Measurements from ENCODE around the gene DAP3.

The DAP3 gene

GRCh38 chr1:155688324-155689080, 389 bp upstream of the DAP3 start, which contains the start of gene YY1AP1 (continued):
- TF ChIP-seq KLF1 (tag by site-specific recombination; IDR thresholded peaks at IDR 0.05): peak; percentile 57; the same call in 1 of the 2 replicates
- TF ChIP-seq ZNF175 (tag by site-specific recombination; IDR thresholded peaks at IDR 0.05): no peak
- TF ChIP-seq ZNF266 (tag by site-specific recombination; IDR thresholded peaks at IDR 0.05; ENCODE audit: low read depth): no peak
- peak; percentile 49 for TF ChIP-seq MZF1 (tag by site-specific recombination; IDR thresholded peaks at IDR 0.05; ENCODE audit: borderline replicate concordance)
- peak; percentile 21; the same call in 1 of the 2 replicates for TF ChIP-seq ZFP3 (tag by site-specific recombination; IDR thresholded peaks at IDR 0.05; ENCODE audit: low read depth)
- no peak for TF ChIP-seq ZNF830 (tag by site-specific recombination; IDR thresholded peaks at IDR 0.05; ENCODE audit: low read depth)
- TF ChIP-seq REPIN1 (tag by site-specific recombination; IDR thresholded peaks at IDR 0.05; ENCODE audit: low read depth): 0 out of 2 replicates have a peak, but pooled peaks have one; percentile 43
- TF ChIP-seq ZNF488 (tag by site-specific recombination; IDR thresholded peaks at IDR 0.05): no peak
- TF ChIP-seq INSM2 (tag by site-specific recombination; IDR thresholded peaks at IDR 0.05): 0 out of 2 replicates have a peak, but pooled peaks have one; percentile 18
- no peak for TF ChIP-seq ZNF248 (tag by site-specific recombination; IDR thresholded peaks at IDR 0.05)
- no peak for TF ChIP-seq ZNF23 (tag by site-specific recombination; IDR thresholded peaks at IDR 0.05; ENCODE audit: borderline replicate concordance)
- TF ChIP-seq ZNF785 (tag by site-specific recombination; IDR thresholded peaks at IDR 0.05): peak; percentile 63
- TF ChIP-seq ZNF791 (tag by site-specific recombination; IDR thresholded peaks at IDR 0.05): no peak
- TF ChIP-seq ZNF366 (tag by site-specific recombination; conservative IDR thresholded peaks at IDR 0.05): 0 out of 2 replicates have a peak, but pooled peaks have one; percentile 21
- TF ChIP-seq PRDM4 (tag by site-specific recombination; IDR thresholded peaks at IDR 0.05): 0 out of 2 replicates have a peak, but pooled peaks have one; percentile 56
- peak; percentile 70; the same call in 1 of the 2 replicates for TF ChIP-seq ZSCAN30 (tag by site-specific recombination; IDR thresholded peaks at IDR 0.05)
- TF ChIP-seq ZNF473 (tag by site-specific recombination; IDR thresholded peaks at IDR 0.05): no peak
- peak; percentile 72; the same call in 1 of the 2 replicates for TF ChIP-seq ZNF692 (tag by site-specific recombination; IDR thresholded peaks at IDR 0.05)
- TF ChIP-seq ZNF133 (tag by site-specific recombination; IDR thresholded peaks at IDR 0.05): no peak
- TF ChIP-seq ZNF280C (tag by site-specific recombination; IDR thresholded peaks at IDR 0.05): no peak
- TF ChIP-seq ZNF138 (tag by site-specific recombination; IDR thresholded peaks at IDR 0.05; ENCODE audit: borderline replicate concordance): no peak
- TF ChIP-seq YY2 (tag by site-specific recombination; IDR thresholded peaks at IDR 0.05): peak; percentile 79
- peak; percentile 77; the same call in 1 of the 2 replicates for TF ChIP-seq ZNF561 (tag by site-specific recombination; IDR thresholded peaks at IDR 0.05; ENCODE audit: borderline replicate concordance)
- TF ChIP-seq ZNF302 (tag by site-specific recombination; IDR thresholded peaks at IDR 0.05; ENCODE audit: low read depth): no peak
- TF ChIP-seq ZNF157 (tag by site-specific recombination; IDR thresholded peaks at IDR 0.05): no peak
- TF ChIP-seq ZNF335 (tag by site-specific recombination; conservative IDR thresholded peaks at IDR 0.05): peak; percentile 85
- TF ChIP-seq ZNF514 (tag by site-specific recombination; IDR thresholded peaks at IDR 0.05): no peak
- TF ChIP-seq GLIS1 (tag by site-specific recombination; IDR thresholded peaks at IDR 0.05): no peak; the same call in 1 of the 2 replicates
- TF ChIP-seq ZNF610 (tag by site-specific recombination; IDR thresholded peaks at IDR 0.05; ENCODE audit: borderline replicate concordance): no peak
